ENCODE results near the gene SLC25A29.
"Not testable (repeated sequence)": the region's sequence is repeated elsewhere in the genome, so short reads cannot be mapped to it uniquely, and the experiment has no call there.

The SLC25A29 gene

GRCh38 chr14:100309028-100309737, 2.9 kb upstream of the SLC25A29 start:
- DNase-seq = no peak

GRCh38 chr14:100308427-100308792, 2.2 kb upstream of the SLC25A29 start:
- not testable (repeated sequence) for DNase-seq

GRCh38 chr14:100307766-100308426, 1.7 kb upstream of the SLC25A29 start:
- DNase-seq = no peak

GRCh38 chr14:100306998-100307765, 938 bp upstream of the SLC25A29 start:
- no peak for DNase-seq

- DNase-seq = no peak
Observed at GRCh38 chr14:100305324-100306100, 732 bp downstream of the SLC25A29 start.

- DNase-seq = no peak
Observed at GRCh38 chr14:100304825-100305323, 1.4 kb downstream of the SLC25A29 start.

- DNase-seq = no peak
Observed at GRCh38 chr14:100303925-100304324, 2.3 kb downstream of the SLC25A29 start.

GRCh38 chr14:100303179-100303578, 3.1 kb downstream of the SLC25A29 start:
- DNase-seq = no peak

GRCh38 chr14:100302616-100303015, 3.6 kb downstream of the SLC25A29 start:
- no peak for DNase-seq

GRCh38 chr14:100299238-100299560, 7.0 kb downstream of the SLC25A29 start:
- DNase-seq = no peak

- no peak for DNase-seq
Observed at GRCh38 chr14:100298551-100299237, 7.5 kb downstream of the SLC25A29 start.

GRCh38 chr14:100297320-100298300, 8.6 kb downstream of the SLC25A29 start:
- DNase-seq = no peak

GRCh38 chr14:100296729-100297128, 9.5 kb downstream of the SLC25A29 start:
- not testable (repeated sequence) for DNase-seq

- DNase-seq = no peak
Observed at GRCh38 chr14:100296106-100296651, 10.1 kb downstream of the SLC25A29 start.

- no peak for DNase-seq
Observed at GRCh38 chr14:100295376-100296105, 10.7 kb downstream of the SLC25A29 start.

GRCh38 chr14:100294963-100295330, 11.3 kb downstream of the SLC25A29 start:
- no peak for DNase-seq

GRCh38 chr14:100294213-100294962, 11.9 kb downstream of the SLC25A29 start:
- no peak for DNase-seq

GRCh38 chr14:100293497-100294212, 12.6 kb downstream of the SLC25A29 start:
- DNase-seq = no peak
